T follicular helper cell (primary cell): Measurements from ENCODE around the gene TREH.
A peak's percentile ranks its signal among the peaks of the same experiment; 100 is the strongest.
"Not testable (repeated sequence)": the region's sequence is repeated elsewhere in the genome, so short reads cannot be mapped to it uniquely, and the experiment has no call there.

ENCODE experiments used
- DNase-seq: peaks from one replicate; pipeline ENCODE4 v3.0.0-alpha.2; 2020; ENCODE audit warnings: low read depth
- total RNA-seq, 2 experiments: gene quantifications; one replicate each; lab custom pipeline; 2026; lab: John Stamatoyannopoulos, UW

The TREH gene
- 0 reads per million in 2 experiments for total RNA-seq

GRCh38 chr11:118679483-118679882 lies at the start of gene TREH:
Gene TREH (minus strand): TSS chr11:118679650. CDS start chr11:118679627, 23 bp downstream.
- DNase-seq: no peak

DNA sequence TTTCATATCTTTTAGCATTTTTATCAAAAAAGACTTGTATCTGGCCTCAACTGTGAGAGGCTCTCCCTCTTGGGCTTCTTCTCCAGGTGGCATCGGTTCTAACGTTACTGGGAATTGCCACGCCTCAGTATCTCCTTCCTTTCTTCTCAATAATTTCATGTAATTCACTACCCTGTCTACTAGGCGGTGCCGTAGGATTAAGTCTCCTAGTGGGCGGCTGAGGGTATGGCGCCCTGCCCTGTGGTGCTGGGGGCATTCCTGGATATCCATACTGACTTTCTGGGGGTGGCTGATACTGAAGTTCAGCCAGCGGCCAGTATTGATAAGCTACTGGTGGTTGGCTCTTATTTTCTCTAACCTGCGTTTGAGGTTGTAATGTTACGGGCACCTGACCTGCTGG lies 48.7 kb upstream of the TREH start:
- not testable (repeated sequence) for DNase-seq

DNA sequence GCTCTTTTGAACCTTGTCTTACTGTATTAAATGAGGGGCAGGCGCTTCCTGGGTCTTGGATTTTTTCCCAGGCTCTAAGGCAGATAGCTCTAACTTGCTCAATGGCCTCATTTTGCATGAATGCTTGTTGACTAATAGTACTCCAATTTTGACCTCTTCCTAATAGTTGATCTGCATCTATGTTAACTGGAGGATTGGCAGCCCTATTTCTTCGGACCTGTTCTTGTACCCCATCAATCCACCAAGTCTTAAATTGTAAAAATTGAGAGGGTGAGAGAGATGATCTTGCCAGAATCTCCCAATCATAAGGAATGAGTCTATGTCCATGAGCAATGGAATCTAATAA lies 48.2 kb upstream of the TREH start:
- not testable (repeated sequence) for DNase-seq

- not testable (repeated sequence) for DNase-seq
These were observed 47.7 kb upstream of the TREH start for GRCh38 chr11:118727001-118727720.

DNA sequence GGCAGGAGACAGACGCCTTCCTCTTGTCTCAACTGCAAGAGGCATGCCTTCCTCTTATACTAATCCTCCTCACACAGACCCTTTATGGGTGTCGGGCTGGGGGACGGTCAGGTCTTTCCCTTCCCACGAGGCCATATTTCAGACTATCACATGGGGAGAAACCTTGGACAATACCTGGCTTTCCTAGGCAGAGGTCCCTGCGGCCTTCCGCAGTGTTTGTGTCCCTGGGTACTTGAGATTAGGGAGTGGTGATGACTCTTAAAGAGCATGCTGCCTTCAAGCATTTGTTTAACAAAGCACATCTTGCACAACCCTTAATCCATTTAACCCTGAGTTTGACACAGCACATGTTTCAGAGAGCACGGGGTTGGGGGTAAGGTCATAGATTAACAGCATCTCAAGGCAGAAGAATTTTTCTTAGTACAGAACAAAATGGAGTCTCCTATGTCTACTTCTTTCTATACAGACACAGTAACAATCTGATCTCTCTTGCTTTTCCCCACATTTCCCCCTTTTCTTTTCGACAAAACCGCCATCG lies 42.1 kb upstream of the TREH start:
- not testable (repeated sequence) for DNase-seq

DNA sequence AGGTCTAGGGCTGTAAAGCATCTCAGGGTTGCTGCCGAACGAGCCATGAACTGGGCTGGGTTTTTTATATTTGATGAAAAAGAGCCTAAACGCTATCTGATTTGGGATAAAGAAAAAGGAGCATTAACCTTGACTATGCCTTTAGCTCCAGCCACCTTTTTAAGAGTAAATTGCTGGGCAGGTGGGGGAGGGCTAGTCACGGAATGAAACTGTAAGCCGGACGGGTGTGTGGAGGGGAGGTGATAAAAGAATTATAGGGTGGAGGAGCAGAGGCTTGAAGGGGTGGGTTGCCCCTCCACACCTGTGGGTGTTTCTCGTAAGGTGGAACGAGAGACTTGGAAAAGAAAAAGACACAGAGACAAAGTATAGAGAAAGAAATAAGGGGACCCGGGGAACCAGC lies 41.3 kb upstream of the TREH start:
- not testable (repeated sequence) for DNase-seq

GRCh38 chr11:118720078-118720477 lies 40.6 kb upstream of the TREH start:
- DNase-seq: not testable (repeated sequence)

DNA sequence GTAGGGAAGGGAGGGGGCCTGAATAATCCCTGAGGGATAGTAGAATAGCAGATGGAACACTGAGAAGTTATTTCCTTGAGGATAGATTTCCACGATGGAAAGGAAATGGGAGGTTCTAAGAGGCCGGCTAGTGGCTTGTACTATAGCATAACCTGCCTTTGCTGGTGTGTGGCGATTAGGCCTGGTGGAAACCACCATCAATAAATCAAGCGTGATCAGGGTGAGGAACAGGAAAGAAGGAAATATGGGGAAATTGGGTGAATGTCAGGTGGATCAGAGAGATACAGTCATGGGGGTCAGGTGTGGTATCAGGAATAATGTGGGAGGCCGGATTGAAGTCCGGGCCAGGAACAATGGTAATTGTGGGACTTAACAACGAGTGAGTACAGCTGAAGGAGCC lies 39.1 kb upstream of the TREH start:
- not testable (repeated sequence) for DNase-seq

- DNase-seq: not testable (repeated sequence)
These were observed 38.3 kb upstream of the TREH start for GRCh38 chr11:118717733-118718132.

- DNase-seq: not testable (repeated sequence)
These were observed 37.8 kb upstream of the TREH start for GRCh38 chr11:118717221-118717620.

DNA sequence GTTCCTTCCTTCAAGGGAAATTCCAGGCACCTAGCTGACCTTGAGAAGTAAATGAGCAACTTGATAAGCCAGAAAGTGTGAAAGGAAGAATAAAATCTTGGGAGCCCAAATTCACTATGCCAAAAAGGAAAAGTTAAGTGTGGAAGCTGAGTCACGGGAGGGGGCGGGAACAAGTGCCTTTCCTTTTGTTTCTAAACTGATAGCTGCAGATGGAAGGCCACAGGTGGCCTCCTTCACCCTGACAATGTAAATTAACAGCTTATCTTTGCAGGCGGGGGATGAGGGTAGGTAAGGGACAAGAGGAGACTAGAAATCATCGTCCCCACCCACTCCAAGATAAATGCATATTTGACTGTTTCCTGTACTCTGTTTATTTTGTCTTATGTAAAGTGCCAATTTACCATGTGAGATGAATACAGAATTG lies 36.4 kb upstream of the TREH start:
- no peak for DNase-seq

DNA sequence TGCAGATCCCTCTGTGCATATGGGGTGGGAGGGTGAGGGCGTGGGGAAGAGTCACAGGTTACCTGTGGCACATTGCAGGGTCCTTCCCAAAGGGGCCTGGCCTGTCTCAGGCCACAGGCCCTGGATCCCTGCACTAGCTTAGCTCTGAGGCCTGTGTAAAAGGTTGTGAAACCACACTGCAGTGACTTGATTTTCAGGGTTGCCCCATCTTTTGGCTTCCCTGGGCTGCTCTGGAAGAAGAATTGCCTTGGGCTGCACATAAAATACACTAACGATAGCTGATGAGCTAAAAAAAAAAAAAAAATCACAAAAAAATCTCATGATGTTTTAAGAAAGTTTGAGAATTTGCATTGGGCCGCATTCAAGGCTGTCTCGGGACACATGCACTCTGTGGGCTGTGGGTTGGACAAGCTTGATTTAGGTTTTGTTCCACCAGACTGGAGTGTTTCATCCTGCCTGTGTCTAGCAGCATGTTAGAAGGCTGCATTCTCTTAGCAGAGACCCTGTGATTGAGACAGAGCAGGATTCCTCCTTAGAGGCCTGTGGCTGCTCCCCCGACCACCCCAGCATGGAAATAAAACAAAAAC lies 35.9 kb upstream of the TREH start:
- no peak for DNase-seq

DNA sequence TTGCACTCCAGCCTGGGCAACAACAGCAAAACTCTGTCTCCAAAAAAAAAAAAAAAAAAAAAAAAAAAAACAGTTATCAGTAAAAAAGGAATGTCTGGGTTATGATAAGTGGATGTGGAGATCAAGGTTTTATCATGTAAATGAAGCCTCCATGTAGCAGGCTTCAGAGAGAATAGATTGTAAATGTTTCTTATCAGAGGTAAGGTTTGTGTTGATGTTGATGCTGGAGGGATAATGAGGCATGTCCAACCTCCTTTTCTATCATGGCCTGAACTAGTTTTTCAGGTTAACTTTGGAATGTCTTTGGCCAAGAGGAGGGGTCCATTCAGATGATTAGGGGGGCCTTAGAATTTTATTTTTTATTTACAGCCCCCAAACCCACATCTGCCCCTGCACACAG lies 35.4 kb upstream of the TREH start:
- DNase-seq: no peak

GRCh38 chr11:118714416-118714815 lies 35.0 kb upstream of the TREH start:
- DNase-seq: not testable (repeated sequence)

GRCh38 chr11:118708296-118708695 lies 28.8 kb upstream of the TREH start:
- no peak for DNase-seq

GRCh38 chr11:118706546-118706825 lies 27.0 kb upstream of the TREH start:
- no peak for DNase-seq

GRCh38 chr11:118705791-118706545 lies 26.5 kb upstream of the TREH start:
- no peak for DNase-seq

DNA sequence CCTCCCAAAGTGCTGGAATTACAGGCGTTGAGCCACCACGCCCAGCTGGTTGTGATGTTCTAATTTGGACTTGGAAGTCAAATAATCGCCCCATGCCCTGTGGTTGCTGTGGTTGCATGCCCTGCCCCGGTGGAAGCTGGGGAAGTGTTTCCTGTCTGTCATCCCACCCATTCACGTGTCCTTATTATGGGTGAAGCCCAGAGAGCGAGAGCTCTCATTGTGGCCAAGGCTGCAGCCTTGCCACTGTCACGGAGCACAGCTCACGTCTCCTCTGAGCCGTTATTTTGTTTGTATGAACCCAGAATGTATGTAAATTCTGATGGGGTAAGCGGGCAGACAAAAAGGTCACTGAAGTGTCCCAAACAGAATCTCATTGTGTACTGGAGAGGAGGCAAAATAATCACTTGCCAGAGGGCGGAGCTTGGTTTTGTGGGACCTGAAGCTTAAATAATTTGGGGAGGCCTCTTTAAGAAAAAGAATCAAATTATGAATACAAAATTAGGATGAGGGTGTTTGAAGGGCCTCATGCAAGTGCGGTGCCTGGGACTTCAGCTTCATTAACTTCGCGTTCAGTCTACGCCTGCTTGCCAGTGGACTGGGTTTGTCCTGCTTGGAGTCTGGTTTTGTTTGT lies 25.8 kb upstream of the TREH start:
- DNase-seq: no peak

- DNase-seq: no peak
These were observed 24.2 kb upstream of the TREH start for GRCh38 chr11:118703563-118704106.

GRCh38 chr11:118699506-118700220 lies 20.2 kb upstream of the TREH start:
- DNase-seq: peak; percentile 71

DNA sequence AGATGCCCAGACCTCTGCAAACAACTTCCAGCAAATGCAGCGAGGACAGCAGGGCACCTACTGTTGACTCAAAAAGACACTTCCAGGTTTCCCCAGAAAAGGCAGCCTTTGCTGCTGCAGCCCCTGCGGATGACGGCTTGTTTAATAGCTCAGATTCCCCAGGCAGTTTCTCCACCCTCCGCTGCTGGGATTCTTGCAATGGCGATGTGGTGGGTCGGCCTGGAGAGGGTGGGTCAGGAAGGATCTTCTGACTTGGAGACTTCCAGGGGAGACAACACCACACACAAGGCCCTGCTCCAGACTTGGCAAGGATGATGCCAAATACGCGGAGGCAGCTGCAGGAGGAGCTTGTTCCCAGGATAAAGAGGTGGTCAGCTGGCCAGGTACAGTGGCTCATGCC lies 17.9 kb upstream of the TREH start:
- DNase-seq: no peak
